ENCODE results near the gene TMEM229A. TPM values are rescaled to one million over a fixed set of nuclear protein-coding genes. Genes with fewer than 3 reads are reported as not detected.

TMEM229A gene
- polyA plus RNA-seq, 1 donor from 2014 or later, result 0.31 TPM

DNA sequence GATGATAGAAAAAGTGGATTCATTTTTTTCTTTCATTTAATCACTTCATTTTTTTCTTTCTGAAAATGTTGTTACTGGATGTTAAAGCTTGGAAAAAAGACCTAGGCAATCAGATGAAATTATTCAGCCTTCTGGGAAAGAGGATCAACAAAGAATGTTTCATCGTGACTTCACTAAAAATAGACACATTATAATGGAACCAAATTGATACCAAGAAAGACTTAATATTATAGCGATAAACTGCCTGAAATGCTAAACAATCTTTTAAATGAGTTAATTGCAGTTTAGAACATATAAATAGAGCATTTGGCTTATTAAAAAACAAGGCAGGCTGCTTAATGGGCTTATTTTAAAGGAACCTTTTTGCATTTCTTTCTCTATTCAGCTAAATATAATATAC, 25.6 kb upstream of the TMEM229A start:
- no peaks in the 10 kb centered on the region for H4K20me1 ChIP-seq (ENCODE audit: insufficient read depth)
- no peaks in the 10 kb centered on the region for H3K36me3 ChIP-seq (ENCODE audit: insufficient read depth, low read length)
- H3K27ac ChIP-seq (ENCODE audit: low read length), result no peak overlapping the region
- H3K9ac ChIP-seq (ENCODE audit: low read length), result no peak overlapping the region
- H2AFZ ChIP-seq (ENCODE audit: low read depth, low read length), result no peak overlapping the region
- no peak overlapping the region for H3K4me2 ChIP-seq (ENCODE audit: low read length)
- no peaks in the 10 kb centered on the region for H3K79me2 ChIP-seq (replicated peaks; ENCODE audit: insufficient read depth, low read length)
- no peaks in the 10 kb centered on the region for H3K9me2 ChIP-seq (ENCODE audit: insufficient read depth, low read length)
- no peaks in the 10 kb centered on the region for H3K27me3 ChIP-seq (ENCODE audit: insufficient read depth, low read depth, low read length)
- H3F3A ChIP-seq (ENCODE audit: insufficient read depth, low read length, poor library complexity, severe bottlenecking), result no peaks in the 10 kb centered on the region
- H3K9me3 ChIP-seq (ENCODE audit: low read length), result no peaks in the 10 kb centered on the region
- no peak for TF ChIP-seq POLR2AphosphoS5 (IDR thresholded peaks at IDR 0.05)
- TF ChIP-seq, protein P1, sequence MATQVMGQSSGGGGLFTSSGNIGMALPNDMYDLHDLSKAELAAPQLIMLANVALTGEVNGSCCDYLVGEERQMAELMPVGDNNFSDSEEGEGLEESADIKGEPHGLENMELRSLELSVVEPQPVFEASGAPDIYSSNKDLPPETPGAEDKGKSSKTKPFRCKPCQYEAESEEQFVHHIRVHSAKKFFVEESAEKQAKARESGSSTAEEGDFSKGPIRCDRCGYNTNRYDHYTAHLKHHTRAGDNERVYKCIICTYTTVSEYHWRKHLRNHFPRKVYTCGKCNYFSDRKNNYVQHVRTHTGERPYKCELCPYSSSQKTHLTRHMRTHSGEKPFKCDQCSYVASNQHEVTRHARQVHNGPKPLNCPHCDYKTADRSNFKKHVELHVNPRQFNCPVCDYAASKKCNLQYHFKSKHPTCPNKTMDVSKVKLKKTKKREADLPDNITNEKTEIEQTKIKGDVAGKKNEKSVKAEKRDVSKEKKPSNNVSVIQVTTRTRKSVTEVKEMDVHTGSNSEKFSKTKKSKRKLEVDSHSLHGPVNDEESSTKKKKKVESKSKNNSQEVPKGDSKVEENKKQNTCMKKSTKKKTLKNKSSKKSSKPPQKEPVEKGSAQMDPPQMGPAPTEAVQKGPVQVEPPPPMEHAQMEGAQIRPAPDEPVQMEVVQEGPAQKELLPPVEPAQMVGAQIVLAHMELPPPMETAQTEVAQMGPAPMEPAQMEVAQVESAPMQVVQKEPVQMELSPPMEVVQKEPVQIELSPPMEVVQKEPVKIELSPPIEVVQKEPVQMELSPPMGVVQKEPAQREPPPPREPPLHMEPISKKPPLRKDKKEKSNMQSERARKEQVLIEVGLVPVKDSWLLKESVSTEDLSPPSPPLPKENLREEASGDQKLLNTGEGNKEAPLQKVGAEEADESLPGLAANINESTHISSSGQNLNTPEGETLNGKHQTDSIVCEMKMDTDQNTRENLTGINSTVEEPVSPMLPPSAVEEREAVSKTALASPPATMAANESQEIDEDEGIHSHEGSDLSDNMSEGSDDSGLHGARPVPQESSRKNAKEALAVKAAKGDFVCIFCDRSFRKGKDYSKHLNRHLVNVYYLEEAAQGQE (IDR thresholded peaks at IDR 0.05; ENCODE audit: borderline replicate concordance), result no peak
- TF ChIP-seq, protein P2, sequence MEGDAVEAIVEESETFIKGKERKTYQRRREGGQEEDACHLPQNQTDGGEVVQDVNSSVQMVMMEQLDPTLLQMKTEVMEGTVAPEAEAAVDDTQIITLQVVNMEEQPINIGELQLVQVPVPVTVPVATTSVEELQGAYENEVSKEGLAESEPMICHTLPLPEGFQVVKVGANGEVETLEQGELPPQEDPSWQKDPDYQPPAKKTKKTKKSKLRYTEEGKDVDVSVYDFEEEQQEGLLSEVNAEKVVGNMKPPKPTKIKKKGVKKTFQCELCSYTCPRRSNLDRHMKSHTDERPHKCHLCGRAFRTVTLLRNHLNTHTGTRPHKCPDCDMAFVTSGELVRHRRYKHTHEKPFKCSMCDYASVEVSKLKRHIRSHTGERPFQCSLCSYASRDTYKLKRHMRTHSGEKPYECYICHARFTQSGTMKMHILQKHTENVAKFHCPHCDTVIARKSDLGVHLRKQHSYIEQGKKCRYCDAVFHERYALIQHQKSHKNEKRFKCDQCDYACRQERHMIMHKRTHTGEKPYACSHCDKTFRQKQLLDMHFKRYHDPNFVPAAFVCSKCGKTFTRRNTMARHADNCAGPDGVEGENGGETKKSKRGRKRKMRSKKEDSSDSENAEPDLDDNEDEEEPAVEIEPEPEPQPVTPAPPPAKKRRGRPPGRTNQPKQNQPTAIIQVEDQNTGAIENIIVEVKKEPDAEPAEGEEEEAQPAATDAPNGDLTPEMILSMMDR (IDR thresholded peaks at IDR 0.05; ENCODE audit: poor library complexity, severe bottlenecking), result no peak
- TF ChIP-seq MXI1 (conservative IDR thresholded peaks at IDR 0.05; ENCODE audit: poor library complexity, severe bottlenecking), result no peak
- no peak for TF ChIP-seq EZH2 (IDR thresholded peaks at IDR 0.05; ENCODE audit: borderline replicate concordance, insufficient read depth, low read length, poor library complexity, severe bottlenecking)
- no peak for TF ChIP-seq SMC3 (conservative IDR thresholded peaks at IDR 0.05; ENCODE audit: poor library complexity)
- no peak for TF ChIP-seq RAD21 (conservative IDR thresholded peaks at IDR 0.05)
- TF ChIP-seq EP300 (conservative IDR thresholded peaks at IDR 0.05; ENCODE audit: poor library complexity, severe bottlenecking), result no peak
- TF ChIP-seq TAF1 (IDR thresholded peaks at IDR 0.05; ENCODE audit: low read depth), result no peak
- H3K4me3 ChIP-seq (ENCODE audit: low read length), result no peak overlapping the region

DNA sequence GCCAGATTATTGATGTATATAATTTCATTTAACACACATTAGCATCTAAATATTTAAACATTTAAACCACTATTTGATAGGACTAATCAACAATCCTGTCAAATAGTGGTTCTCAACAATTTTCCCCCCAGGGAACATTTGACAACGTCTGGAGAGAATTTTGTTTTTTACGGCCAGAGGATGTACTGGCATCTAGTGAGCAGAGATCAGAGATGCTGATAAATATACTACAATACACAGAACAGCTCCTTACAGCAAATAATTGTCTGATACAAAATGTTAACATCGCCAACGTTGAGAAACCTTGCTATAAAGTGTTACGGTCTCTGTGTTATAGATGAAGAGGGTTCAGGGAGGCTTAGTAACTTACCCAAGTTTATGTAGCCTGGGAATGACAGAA, 25.0 kb upstream of the TMEM229A start:
- no peak overlapping the region for H3K9ac ChIP-seq (ENCODE audit: low read length)
- no peak overlapping the region for H2AFZ ChIP-seq (ENCODE audit: low read depth, low read length)
- no peaks in the 10 kb centered on the region for H3F3A ChIP-seq (ENCODE audit: insufficient read depth, low read length, poor library complexity, severe bottlenecking)
- no peak overlapping the region for H3K4me3 ChIP-seq (ENCODE audit: low read length)
- TF ChIP-seq SMC3 (conservative IDR thresholded peaks at IDR 0.05; ENCODE audit: poor library complexity) (no peak), POLR2AphosphoS5 (IDR thresholded peaks at IDR 0.05) (no peak), RAD21 (conservative IDR thresholded peaks at IDR 0.05) (no peak), EZH2 (IDR thresholded peaks at IDR 0.05; ENCODE audit: borderline replicate concordance, insufficient read depth, low read length, poor library complexity, severe bottlenecking) (no peak), EP300 (conservative IDR thresholded peaks at IDR 0.05; ENCODE audit: poor library complexity, severe bottlenecking) (no peak), MXI1 (conservative IDR thresholded peaks at IDR 0.05; ENCODE audit: poor library complexity, severe bottlenecking) (no peak), TAF1 (IDR thresholded peaks at IDR 0.05; ENCODE audit: low read depth) (no peak)
- TF ChIP-seq, protein P2 (IDR thresholded peaks at IDR 0.05; ENCODE audit: poor library complexity, severe bottlenecking), result no peak
- TF ChIP-seq, protein P1 (IDR thresholded peaks at IDR 0.05; ENCODE audit: borderline replicate concordance), result no peak
- no peak overlapping the region for H3K27ac ChIP-seq (ENCODE audit: low read length)
- no peaks in the 10 kb centered on the region for H3K27me3 ChIP-seq (ENCODE audit: insufficient read depth, low read depth, low read length)
- H3K9me2 ChIP-seq (ENCODE audit: insufficient read depth, low read length), result no peaks in the 10 kb centered on the region
- H3K4me2 ChIP-seq (ENCODE audit: low read length), result no peak overlapping the region
- H3K9me3 ChIP-seq (ENCODE audit: low read length), result no peaks in the 10 kb centered on the region
- H4K20me1 ChIP-seq (ENCODE audit: insufficient read depth), result no peaks in the 10 kb centered on the region
- no peaks in the 10 kb centered on the region for H3K36me3 ChIP-seq (ENCODE audit: insufficient read depth, low read length)
- no peaks in the 10 kb centered on the region for H3K79me2 ChIP-seq (replicated peaks; ENCODE audit: insufficient read depth, low read length)
